Body of pancreas (tissue), 4 donors: Measurements from ENCODE around the gene RNF215.

Source experiments
- POLR2A ChIP-seq, 3 donors: fragments of 450-650 bp; IDR thresholded peaks; one replicate each; pipeline ENCODE4 v1.6.1; 2016; ENCODE audit warnings: antibody characterized with exemption in 3 of 3, mild to moderate bottlenecking in 2 of 3
- TF ChIP-seq, protein P1 (sequence below), 7 experiments: fragments of 450-650 bp in 4 of 7; fragments of 200-600 bp in 3 of 7; sonication (generic) in 3 of 7; IDR thresholded peaks; one replicate each; pipeline ENCODE4 v1.5.1; 2016 to 2019; ENCODE audit warnings: antibody characterized with exemption in 7 of 7

DNA sequence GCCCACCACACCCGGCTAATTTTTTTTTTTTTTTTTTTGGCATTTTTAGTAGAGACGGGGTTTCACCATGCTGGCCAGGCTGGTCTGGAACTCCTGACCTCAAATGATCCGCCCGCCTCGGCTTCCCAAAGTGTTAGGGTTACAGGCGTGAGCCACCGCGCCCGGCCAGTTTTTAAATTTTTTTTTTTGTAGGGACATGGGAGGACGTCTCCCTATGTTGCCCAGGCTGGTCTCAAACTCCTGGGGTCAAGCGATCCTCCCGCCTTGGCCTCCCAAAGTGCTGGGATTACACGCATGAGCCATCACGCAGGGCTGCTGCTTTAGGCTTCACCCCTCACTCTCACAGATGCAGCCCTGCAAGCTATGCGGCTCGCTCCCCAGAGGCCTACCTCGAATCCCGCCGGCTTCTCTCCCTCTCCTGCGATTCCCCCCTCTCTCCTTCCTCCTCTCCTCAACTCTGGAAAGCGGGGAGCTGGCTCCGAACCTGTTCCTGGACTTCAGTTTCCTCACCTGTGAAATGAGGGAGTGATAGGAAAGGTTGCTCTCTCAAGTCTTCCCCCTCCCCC lies 29.5 kb downstream of the RNF215 start:
- TF ChIP-seq, protein P1, sequence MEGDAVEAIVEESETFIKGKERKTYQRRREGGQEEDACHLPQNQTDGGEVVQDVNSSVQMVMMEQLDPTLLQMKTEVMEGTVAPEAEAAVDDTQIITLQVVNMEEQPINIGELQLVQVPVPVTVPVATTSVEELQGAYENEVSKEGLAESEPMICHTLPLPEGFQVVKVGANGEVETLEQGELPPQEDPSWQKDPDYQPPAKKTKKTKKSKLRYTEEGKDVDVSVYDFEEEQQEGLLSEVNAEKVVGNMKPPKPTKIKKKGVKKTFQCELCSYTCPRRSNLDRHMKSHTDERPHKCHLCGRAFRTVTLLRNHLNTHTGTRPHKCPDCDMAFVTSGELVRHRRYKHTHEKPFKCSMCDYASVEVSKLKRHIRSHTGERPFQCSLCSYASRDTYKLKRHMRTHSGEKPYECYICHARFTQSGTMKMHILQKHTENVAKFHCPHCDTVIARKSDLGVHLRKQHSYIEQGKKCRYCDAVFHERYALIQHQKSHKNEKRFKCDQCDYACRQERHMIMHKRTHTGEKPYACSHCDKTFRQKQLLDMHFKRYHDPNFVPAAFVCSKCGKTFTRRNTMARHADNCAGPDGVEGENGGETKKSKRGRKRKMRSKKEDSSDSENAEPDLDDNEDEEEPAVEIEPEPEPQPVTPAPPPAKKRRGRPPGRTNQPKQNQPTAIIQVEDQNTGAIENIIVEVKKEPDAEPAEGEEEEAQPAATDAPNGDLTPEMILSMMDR (IDR thresholded peaks at IDR 0.05) = no peak
- no peak for TF ChIP-seq POLR2A (IDR thresholded peaks at IDR 0.05)
